Esophagus (tissue), 2 donors: ENCODE data around the gene ANKS1A. TPM values are rescaled to one million over a fixed set of nuclear protein-coding genes. Genes with fewer than 3 reads are reported as not detected.
"Not testable (repeated sequence)": the region's sequence is repeated elsewhere in the genome, so short reads cannot be mapped to it uniquely, and the experiment has no call there.

ENCODE experiments used
- H3K27ac ChIP-seq, 2 donors: one replicate each; pipeline ENCODE4 v1.5.1; 2013; ENCODE audit warnings: low read depth in 2 of 2, mild to moderate bottlenecking in 2 of 2, inconsistent platforms in 1 of 2, low read length in 1 of 2, moderate library complexity in 1 of 2
- H3K27me3 ChIP-seq, 2 donors: one replicate each; pipeline ENCODE4 v1.6.1; 2013; ENCODE audit warnings: low read length in 2 of 2, control low read depth in 1 of 2, mild to moderate bottlenecking in 1 of 2; ENCODE audit not compliant: insufficient read depth in 2 of 2, control insufficient read depth in 1 of 2
- H3K36me3 ChIP-seq, 2 donors: one replicate each; pipeline ENCODE4 v1.6.1; 2013; ENCODE audit warnings: low read length in 1 of 2; ENCODE audit not compliant: control insufficient read depth in 2 of 2, insufficient read depth in 2 of 2
- H3K4me1 ChIP-seq, 2 donors: one replicate each; pipeline ENCODE4 v1.6.1; 2013; ENCODE audit warnings: low read length in 1 of 2; ENCODE audit not compliant: control insufficient read depth in 2 of 2, insufficient read depth in 2 of 2
- H3K4me3 ChIP-seq, 2 donors: one replicate each; pipeline ENCODE4 v1.5.1; 2013; ENCODE audit warnings: low read length in 2 of 2, mild to moderate bottlenecking in 2 of 2, low read depth in 1 of 2, moderate library complexity in 1 of 2
- H3K9me3 ChIP-seq, 2 donors: one replicate each; pipeline ENCODE4 v1.6.1; 2013; ENCODE audit warnings: mild to moderate bottlenecking in 2 of 2, low read depth in 1 of 2, low read length in 1 of 2, moderate library complexity in 1 of 2; ENCODE audit not compliant: control insufficient read depth in 2 of 2, insufficient read depth in 1 of 2
- WGBS, 2 donors: extraction: QIAGEN DNeasy Blood & Tissue Kit; methylation state at CpG; one replicate each; pipeline ENCODE4 v1.1.7; 2013; 5-methylcytosine and 5-hydroxymethylcytosine counted together
- polyA plus RNA-seq, 2 donors: library from polyadenylated mRNA; stranded (reverse); fragments of 200-250 nt; gene quantifications; one replicate each; pipeline ENCODE4 v1.2.3, GENCODE V29; 2013
- donor health status: healthy with polysubstance abuse.
- donor health status: Bipolar disorder and iron deficiency.

ANKS1A gene
- polyA plus RNA-seq, 2 donors: 6.3 to 7.7 TPM

- H3K9me3 ChIP-seq: no peaks in the 10 kb centered on the region
Observed at GRCh38 chr6:35105078-35105477, 216.0 kb downstream of the ANKS1A start.

GRCh38 chr6:35106061-35106460 is 217.0 kb downstream of the ANKS1A start:
- H3K36me3 ChIP-seq, H3K9me3 ChIP-seq: not testable (repeated sequence)
- 82 to 91% methylated on average over 6 of the region's 6 CpGs for WGBS, 2 donors

More at GRCh38 chr6:35105078-35105477, 216.0 kb downstream of the ANKS1A start:
- Histone ChIP-seq H3K27me3 (no peaks in the 10 kb centered on the region), H3K27ac (no peak overlapping the region), H3K4me1 (no peaks in the 10 kb centered on the region), H3K36me3 (no peaks in the 10 kb centered on the region), H3K4me3 (no peak overlapping the region)
- WGBS, 2 donors: 99% methylated on average over 3 of the region's 3 CpGs

GRCh38 chr6:35107208-35107607 is 218.2 kb downstream of the ANKS1A start:
- 59 to 62% methylated on average over 8 of the region's 8 CpGs for WGBS, 2 donors
- not testable (repeated sequence) for H3K4me1 ChIP-seq, H3K4me3 ChIP-seq, H3K27me3 ChIP-seq, H3K36me3 ChIP-seq, H3K27ac ChIP-seq, H3K9me3 ChIP-seq

More at GRCh38 chr6:35106061-35106460, 217.0 kb downstream of the ANKS1A start:
- not testable (repeated sequence) for H3K27me3 ChIP-seq, H3K27ac ChIP-seq, H3K4me3 ChIP-seq, H3K4me1 ChIP-seq

- H3K4me3 ChIP-seq, H3K36me3 ChIP-seq, H3K9me3 ChIP-seq, H3K4me1 ChIP-seq, H3K27ac ChIP-seq, H3K27me3 ChIP-seq: not testable (repeated sequence)
- WGBS, 2 donors: 54 to 59% methylated on average over 5 of the region's 5 CpGs
Observed at GRCh38 chr6:35107761-35108160, 218.7 kb downstream of the ANKS1A start.

GRCh38 chr6:35108309-35108885 is 219.3 kb downstream of the ANKS1A start:
- Histone ChIP-seq H3K27ac (no peak overlapping the region), H3K9me3 (no peaks in the 10 kb centered on the region), H3K27me3 (no peaks in the 10 kb centered on the region), H3K4me3 (no peak overlapping the region), H3K4me1 (no peaks in the 10 kb centered on the region), H3K36me3 (no peaks in the 10 kb centered on the region)
- WGBS, 2 donors: 87 to 90% methylated on average over 2 of the region's 2 CpGs

- H3K36me3 ChIP-seq: no peaks in the 10 kb centered on the region
- 79 to 84% methylated on average over 2 of the region's 2 CpGs for WGBS, 2 donors
Observed at GRCh38 chr6:35120746-35121145, 231.7 kb downstream of the ANKS1A start.

GRCh38 chr6:35124356-35124755 is 235.3 kb downstream of the ANKS1A start:
- H3K4me3 ChIP-seq: no peak overlapping the region
- no peaks in the 10 kb centered on the region for H3K9me3 ChIP-seq
- H3K27me3 ChIP-seq: no peaks in the 10 kb centered on the region
- H3K4me1 ChIP-seq: no peaks in the 10 kb centered on the region
- 71 to 84% methylated on average over 1 of the region's 1 CpG for WGBS, 2 donors
- no peaks in the 10 kb centered on the region for H3K36me3 ChIP-seq
- H3K27ac ChIP-seq: no peak overlapping the region

More at GRCh38 chr6:35120746-35121145, 231.7 kb downstream of the ANKS1A start:
- Histone ChIP-seq H3K27me3 (no peaks in the 10 kb centered on the region), H3K9me3 (no peaks in the 10 kb centered on the region), H3K4me3 (no peak overlapping the region), H3K4me1 (no peaks in the 10 kb centered on the region), H3K27ac (no peak overlapping the region)

- Histone ChIP-seq H3K4me1 (no peaks in the 10 kb centered on the region), H3K27ac (no peak overlapping the region), H3K27me3 (no peaks in the 10 kb centered on the region), H3K9me3 (no peaks in the 10 kb centered on the region), H3K36me3 (no peaks in the 10 kb centered on the region), H3K4me3 (no peak overlapping the region)
- 56 to 60% methylated on average over 4 of the region's 4 CpGs for WGBS, 2 donors
Observed at GRCh38 chr6:35128042-35128441, 239.0 kb downstream of the ANKS1A start.

- Histone ChIP-seq H3K9me3 (no peaks in the 10 kb centered on the region), H3K36me3 (no peaks in the 10 kb centered on the region), H3K4me3 (no peak overlapping the region), H3K4me1 (no peaks in the 10 kb centered on the region), H3K27me3 (no peaks in the 10 kb centered on the region), H3K27ac (no peak overlapping the region)
- WGBS, 2 donors: 77 to 81% methylated on average over 3 of the region's 3 CpGs
Observed at GRCh38 chr6:35128496-35128895, 239.4 kb downstream of the ANKS1A start.

GRCh38 chr6:35136185-35136584 is 247.1 kb downstream of the ANKS1A start:
- Histone ChIP-seq H3K27me3 (no peaks in the 10 kb centered on the region), H3K4me3 (no peak overlapping the region), H3K9me3 (no peaks in the 10 kb centered on the region), H3K27ac (no peak overlapping the region), H3K36me3 (no peaks in the 10 kb centered on the region), H3K4me1 (peaks cover 0 to 2% of the 10 kb centered on the region in 2 donors)
- 71 to 73% methylated on average over 3 of the region's 4 CpGs for WGBS, 2 donors
